Large intestine (tissue), 3 donors: ENCODE data around the gene MPHOSPH9. TPM values are rescaled to one million over a fixed set of nuclear protein-coding genes. Genes with fewer than 3 reads are reported as not detected.
"Not testable (repeated sequence)": the region's sequence is repeated elsewhere in the genome, so short reads cannot be mapped to it uniquely, and the experiment has no call there.

Experiments used
- DNase-seq, 2 donors: peaks; one replicate each; pipeline versions ENCODE4 v3.0.0 to v3.0.0-alpha.2; 2013
- H3K27ac ChIP-seq: one replicate; pipeline ENCODE4 v1.5.1; 2013; ENCODE audit warnings: low read length
- H3K27me3 ChIP-seq: 2 replicates; pipeline ENCODE4 v1.6.1; 2013; ENCODE audit warnings: low read length; ENCODE audit not compliant: control insufficient read depth, insufficient read depth
- H3K36me3 ChIP-seq: 2 replicates; pipeline ENCODE4 v1.6.1; 2013; ENCODE audit warnings: low read length; ENCODE audit not compliant: control insufficient read depth, insufficient read depth
- H3K4me1 ChIP-seq: one replicate; pipeline ENCODE4 v1.6.1; 2013; ENCODE audit warnings: low read length; ENCODE audit not compliant: control insufficient read depth, insufficient read depth
- H3K4me3 ChIP-seq: one replicate; pipeline ENCODE4 v1.5.1; 2013; ENCODE audit warnings: low read length
- H3K9me3 ChIP-seq: one replicate; pipeline ENCODE4 v1.6.1; 2013; ENCODE audit warnings: mild to moderate bottlenecking, low read depth, low read length, moderate library complexity; ENCODE audit not compliant: control insufficient read depth
- WGBS: methylation state at CpG from one replicate; pipeline ENCODE4 v1.1.5; 2013; ENCODE audit warnings: low lambda C conversion rate; ENCODE audit not compliant: insufficient coverage; 5-methylcytosine and 5-hydroxymethylcytosine counted together
- polyA plus RNA-seq: library from polyadenylated mRNA; unstranded; fragments of 120-200 nt; gene quantifications from one replicate; pipeline ENCODE4 v1.2.1, GENCODE V29; 2013

The MPHOSPH9 gene
- polyA plus RNA-seq, 1 donor: 17.8 TPM

DNA sequence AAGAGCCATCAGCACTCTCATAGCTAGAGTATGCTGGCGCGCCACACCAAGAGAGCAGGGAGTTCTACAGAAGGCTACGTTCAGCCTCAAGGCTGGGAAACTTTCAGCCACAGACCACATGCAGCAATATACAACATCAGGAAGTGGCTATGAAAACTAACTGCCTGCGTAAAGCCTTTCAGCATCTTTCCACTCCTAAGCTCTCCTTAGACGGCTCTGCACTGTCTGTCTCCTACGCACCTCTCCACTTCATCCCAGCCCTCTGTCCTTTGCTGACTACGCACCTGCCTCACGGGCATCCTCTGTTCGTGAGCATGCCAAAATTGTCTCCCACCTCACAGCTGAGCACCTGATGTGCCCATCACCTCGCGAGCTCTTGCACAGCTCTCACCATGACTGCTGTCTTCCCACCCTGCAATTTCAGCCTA lies 9.7 kb downstream of the MPHOSPH9 start:
- no peaks in the 10 kb centered on the region for H3K9me3 ChIP-seq
- peaks cover 17% of the 10 kb centered on the region for H3K36me3 ChIP-seq
- H3K4me3 ChIP-seq: no peak overlapping the region
- H3K27me3 ChIP-seq: no peaks in the 10 kb centered on the region
- H3K27ac ChIP-seq: no peak overlapping the region
- 100% methylated on average over 2 of the region's 11 CpGs for WGBS
- no peaks in the 10 kb centered on the region for H3K4me1 ChIP-seq
- DNase-seq: peak in 1 of 2 donors; percentile 9

DNA sequence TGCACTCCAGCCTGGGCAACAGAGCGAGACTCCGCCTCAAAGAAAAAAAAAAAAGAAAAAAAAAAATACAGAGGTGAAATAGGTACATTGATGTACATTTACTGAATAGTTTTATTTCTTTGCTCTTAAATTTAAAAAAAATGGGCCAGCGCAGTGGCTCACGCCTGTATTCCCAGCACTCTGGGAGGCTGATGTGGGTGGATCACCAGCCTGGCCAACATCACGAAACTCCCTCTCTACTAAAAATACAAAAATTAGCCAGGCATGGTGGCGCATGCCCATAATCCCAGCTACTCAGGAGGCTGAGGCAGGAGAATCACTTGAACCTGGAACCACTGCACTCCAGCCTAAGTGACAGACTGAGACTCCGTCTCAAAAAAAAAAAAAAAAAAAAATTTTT lies 25.1 kb downstream of the MPHOSPH9 start:
- H3K4me3 ChIP-seq, H3K27me3 ChIP-seq, H3K9me3 ChIP-seq, DNase-seq, H3K4me1 ChIP-seq, H3K27ac ChIP-seq: not testable (repeated sequence)
- peaks cover 36% of the 10 kb centered on the region for H3K36me3 ChIP-seq
- 100% methylated on average over 1 of the region's 7 CpGs for whole genome bisulfite sequencing

DNA sequence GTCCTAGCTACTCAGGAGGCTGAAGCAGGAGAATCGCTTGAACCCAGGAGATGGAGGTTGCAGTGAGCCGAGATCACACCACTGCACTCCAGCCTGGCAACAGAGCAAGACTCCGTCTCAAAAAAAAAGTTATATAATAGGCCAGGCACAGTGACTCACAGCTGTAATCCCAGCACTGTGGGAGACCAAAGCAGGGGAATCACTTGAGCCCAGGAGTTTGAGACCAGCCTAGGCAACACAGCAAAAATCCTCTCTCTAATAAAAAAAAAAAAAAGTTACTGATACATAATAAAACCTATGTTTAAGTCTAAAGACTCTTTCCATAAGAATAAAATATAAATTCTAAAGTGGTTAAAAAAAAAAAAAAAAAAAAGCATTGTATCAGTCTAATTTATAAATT lies 26.1 kb downstream of the MPHOSPH9 start:
- 100% methylated on average over 1 of the region's 3 CpGs for WGBS
- H3K27me3 ChIP-seq, H3K4me1 ChIP-seq, H3K9me3 ChIP-seq, DNase-seq, H3K27ac ChIP-seq, H3K4me3 ChIP-seq: not testable (repeated sequence)
- H3K36me3 ChIP-seq: peaks cover 36% of the 10 kb centered on the region

DNA sequence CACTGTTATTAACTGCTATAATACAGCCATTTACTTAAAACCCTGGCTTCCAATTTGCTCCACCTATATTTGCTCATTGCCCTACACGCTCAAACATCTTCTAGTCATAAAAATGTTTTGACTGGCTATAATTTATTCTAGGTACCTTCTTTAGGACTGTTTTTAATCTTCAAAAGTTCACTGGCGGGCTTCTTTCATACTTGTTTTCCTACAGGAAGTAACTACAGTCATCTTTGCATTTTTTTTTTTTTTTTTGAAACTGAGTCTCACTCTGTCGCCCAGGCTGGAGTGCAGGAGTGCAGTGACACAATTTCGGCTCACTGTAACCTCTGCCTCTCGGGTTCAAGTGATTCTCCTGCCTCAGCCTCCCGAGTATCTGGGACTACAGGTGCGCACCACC lies 32.5 kb downstream of the MPHOSPH9 start:
- Histone ChIP-seq H3K9me3 (no peaks in the 10 kb centered on the region), H3K4me3 (no peak overlapping the region), H3K4me1 (no peaks in the 10 kb centered on the region), H3K36me3 (peaks cover 25% of the 10 kb centered on the region), H3K27me3 (no peaks in the 10 kb centered on the region), H3K27ac (no peak overlapping the region)
- 67% methylated on average over 1 of the region's 7 CpGs for WGBS
- no peak for DNase-seq

- Histone ChIP-seq H3K9me3 (no peaks in the 10 kb centered on the region), H3K36me3 (peaks cover 24% of the 10 kb centered on the region), H3K27ac (no peak overlapping the region), H3K4me3 (no peak overlapping the region), H3K4me1 (no peaks in the 10 kb centered on the region), H3K27me3 (no peaks in the 10 kb centered on the region)
- WGBS: 100% methylated on average over 1 of the region's 3 CpGs
- no peak for DNase-seq
These were observed 33.0 kb downstream of the MPHOSPH9 start for GRCh38 chr12:123199936-123200335.

GRCh38 chr12:123187637-123188036 lies 45.3 kb downstream of the MPHOSPH9 start:
- Histone ChIP-seq H3K4me3 (no peak overlapping the region), H3K36me3 (peaks cover 21% of the 10 kb centered on the region), H3K27ac (no peak overlapping the region), H3K27me3 (no peaks in the 10 kb centered on the region), H3K4me1 (no peaks in the 10 kb centered on the region), H3K9me3 (no peaks in the 10 kb centered on the region)
- WGBS: 86% methylated on average over 1 of the region's 6 CpGs
- no peak for DNase-seq

GRCh38 chr12:123180171-123180570 lies 52.8 kb downstream of the MPHOSPH9 start:
- Histone ChIP-seq H3K4me1 (no peaks in the 10 kb centered on the region), H3K27me3 (no peaks in the 10 kb centered on the region), H3K27ac (no peak overlapping the region), H3K9me3 (no peaks in the 10 kb centered on the region), H3K36me3 (peaks cover 14% of the 10 kb centered on the region), H3K4me3 (no peak overlapping the region)
- no peak for DNase-seq
- no CpG with 5 or more reads among the region's 4 CpGs for WGBS

- 100% methylated on average over 1 of the region's 5 CpGs for WGBS
- Histone ChIP-seq H3K27me3 (no peaks in the 10 kb centered on the region), H3K27ac (no peak overlapping the region), H3K36me3 (peaks cover 15% of the 10 kb centered on the region), H3K4me1 (peaks cover 3% of the 10 kb centered on the region), H3K4me3 (no peak overlapping the region), H3K9me3 (no peaks in the 10 kb centered on the region)
- no peak for DNase-seq
These were observed 61.0 kb downstream of the MPHOSPH9 start for GRCh38 chr12:123171967-123172366.

- H3K27ac ChIP-seq: no peak overlapping the region
- H3K4me3 ChIP-seq: no peak overlapping the region
- peaks cover 7% of the 10 kb centered on the region for H3K4me1 ChIP-seq
- peaks cover 15% of the 10 kb centered on the region for H3K36me3 ChIP-seq
- no peak for DNase-seq
- no peaks in the 10 kb centered on the region for H3K27me3 ChIP-seq
- WGBS: no CpG with 5 or more reads among the region's 2 CpGs
- H3K9me3 ChIP-seq: no peaks in the 10 kb centered on the region
These were observed 65.6 kb downstream of the MPHOSPH9 start for GRCh38 chr12:123167329-123167728.

GRCh38 chr12:123165537-123165936 lies 67.4 kb downstream of the MPHOSPH9 start:
- Histone ChIP-seq H3K4me3 (no peak overlapping the region), H3K27ac (no peak overlapping the region), H3K4me1 (peaks cover 7% of the 10 kb centered on the region), H3K27me3 (no peaks in the 10 kb centered on the region), H3K9me3 (no peaks in the 10 kb centered on the region), H3K36me3 (peaks cover 13% of the 10 kb centered on the region)
- no CpG with 5 or more reads among the region's 4 CpGs for WGBS
- DNase-seq: no peak

DNA sequence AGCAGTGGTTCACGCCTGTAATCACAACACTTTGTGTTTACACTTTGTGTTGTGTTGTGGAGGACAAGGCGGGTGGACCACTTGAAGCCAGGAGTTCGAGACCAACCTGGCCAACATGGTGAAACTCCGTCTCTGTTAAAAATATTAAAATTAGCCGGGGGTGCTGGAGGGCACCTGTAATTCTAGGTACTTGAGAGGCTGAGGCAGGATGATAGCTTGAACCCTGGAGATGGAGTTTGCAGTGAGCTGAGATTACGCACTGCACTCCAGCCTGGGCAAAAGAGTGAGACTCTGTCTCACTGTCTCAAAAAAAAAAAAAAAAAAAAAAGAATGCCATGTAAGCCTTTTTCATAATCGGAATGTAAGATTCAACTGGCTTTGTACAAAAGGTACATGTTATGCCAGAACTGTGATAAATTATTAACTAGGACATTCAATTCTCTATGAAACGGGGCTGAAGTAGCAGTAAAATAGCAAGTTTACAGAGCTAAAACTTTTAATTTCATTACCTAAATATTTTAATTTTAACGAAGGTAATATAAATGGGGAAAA lies 68.2 kb downstream of the MPHOSPH9 start:
- H3K27ac ChIP-seq: no peak overlapping the region
- DNase-seq: no peak
- WGBS: 80% methylated on average over 1 of the region's 9 CpGs
- no peaks in the 10 kb centered on the region for H3K27me3 ChIP-seq
- no peak overlapping the region for H3K4me3 ChIP-seq
- peaks cover 11% of the 10 kb centered on the region for H3K36me3 ChIP-seq
- H3K4me1 ChIP-seq: peaks cover 7% of the 10 kb centered on the region
- H3K9me3 ChIP-seq: no peaks in the 10 kb centered on the region
